HG02970 (cell line): ENCODE measurements around the gene BABAM2.

ENCODE experiments used
- ATAC-seq: cut with Tn5 transposase; IDR thresholded peaks from one replicate; pipeline ENCODE4 v1.9.1; 2021; ENCODE audit warnings: mild to moderate bottlenecking, moderate library complexity, moderate number of reproducible peaks; ENCODE audit not compliant: unreplicated experiment, low FRiP score

Gene BABAM2

GRCh38 chr2:28288620-28289019 lies 398.1 kb downstream of the BABAM2 start:
- no peak for ATAC-seq

- no peak for ATAC-seq
These were observed 401.4 kb downstream of the BABAM2 start for GRCh38 chr2:28291811-28292440.

GRCh38 chr2:28292491-28292890 lies 402.0 kb downstream of the BABAM2 start:
- ATAC-seq: no peak

- no peak for ATAC-seq
These were observed 402.9 kb downstream of the BABAM2 start for GRCh38 chr2:28293416-28293815.

GRCh38 chr2:28294451-28294850 lies 403.9 kb downstream of the BABAM2 start:
- no peak for ATAC-seq

- no peak for ATAC-seq
These were observed 405.7 kb downstream of the BABAM2 start for GRCh38 chr2:28296243-28296642.

- ATAC-seq: no peak
These were observed 406.4 kb downstream of the BABAM2 start for GRCh38 chr2:28296904-28297303.

GRCh38 chr2:28297531-28297930 lies 407.0 kb downstream of the BABAM2 start:
- ATAC-seq: no peak

GRCh38 chr2:28298406-28298805 lies 407.9 kb downstream of the BABAM2 start:
- no peak for ATAC-seq

- ATAC-seq: no peak
These were observed 410.2 kb downstream of the BABAM2 start for GRCh38 chr2:28300485-28301341.

GRCh38 chr2:28305202-28305601 lies 414.7 kb downstream of the BABAM2 start:
- no peak for ATAC-seq

- no peak for ATAC-seq
These were observed 419.6 kb downstream of the BABAM2 start for GRCh38 chr2:28310107-28310506.

- ATAC-seq: no peak
These were observed 421.2 kb downstream of the BABAM2 start for GRCh38 chr2:28311660-28312249.

GRCh38 chr2:28312307-28313219 lies 422.0 kb downstream of the BABAM2 start:
- no peak for ATAC-seq

GRCh38 chr2:28313220-28313784 lies 422.8 kb downstream of the BABAM2 start:
- no peak for ATAC-seq

- ATAC-seq: no peak
These were observed 424.4 kb downstream of the BABAM2 start for GRCh38 chr2:28314968-28315367.

- no peak for ATAC-seq
These were observed 426.2 kb downstream of the BABAM2 start for GRCh38 chr2:28316546-28317335.

- ATAC-seq: no peak
These were observed 426.9 kb downstream of the BABAM2 start for GRCh38 chr2:28317390-28317789.

GRCh38 chr2:28318023-28318422 lies 427.5 kb downstream of the BABAM2 start:
- ATAC-seq: no peak
